SKM-1 treated with dmso at 0.1 percent for 144 hours (cell line): Measurements from ENCODE around the gene LPAR6.

Experiments
- DNase-seq: peaks from one replicate; lab custom pipeline; 2025; ENCODE audit not compliant: unreplicated experiment; lab: John Stamatoyannopoulos, UW

The LPAR6 gene

GRCh38 chr13:48415516-48415915 lies 2.6 kb upstream of the LPAR6 start:
- no peak for DNase-seq

DNA sequence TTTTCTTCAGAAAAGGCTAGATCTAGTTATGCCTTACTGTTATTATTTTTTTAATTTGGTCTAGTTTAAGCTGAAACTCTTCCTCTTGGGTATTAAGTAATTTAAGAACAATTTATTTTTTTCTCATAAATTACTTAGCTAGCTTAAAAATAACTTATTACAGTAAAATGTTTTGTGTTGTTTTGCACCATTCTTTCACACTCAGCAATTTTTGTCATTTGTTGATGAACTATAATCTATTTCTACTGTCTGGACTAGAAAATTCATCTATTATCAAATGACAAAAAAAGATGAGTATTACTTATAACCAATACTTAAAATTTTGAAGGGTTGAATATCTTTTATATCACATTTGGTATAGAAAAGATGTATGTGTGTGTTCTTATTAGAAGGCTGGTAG lies 1.6 kb upstream of the LPAR6 start:
- no peak for DNase-seq

DNA sequence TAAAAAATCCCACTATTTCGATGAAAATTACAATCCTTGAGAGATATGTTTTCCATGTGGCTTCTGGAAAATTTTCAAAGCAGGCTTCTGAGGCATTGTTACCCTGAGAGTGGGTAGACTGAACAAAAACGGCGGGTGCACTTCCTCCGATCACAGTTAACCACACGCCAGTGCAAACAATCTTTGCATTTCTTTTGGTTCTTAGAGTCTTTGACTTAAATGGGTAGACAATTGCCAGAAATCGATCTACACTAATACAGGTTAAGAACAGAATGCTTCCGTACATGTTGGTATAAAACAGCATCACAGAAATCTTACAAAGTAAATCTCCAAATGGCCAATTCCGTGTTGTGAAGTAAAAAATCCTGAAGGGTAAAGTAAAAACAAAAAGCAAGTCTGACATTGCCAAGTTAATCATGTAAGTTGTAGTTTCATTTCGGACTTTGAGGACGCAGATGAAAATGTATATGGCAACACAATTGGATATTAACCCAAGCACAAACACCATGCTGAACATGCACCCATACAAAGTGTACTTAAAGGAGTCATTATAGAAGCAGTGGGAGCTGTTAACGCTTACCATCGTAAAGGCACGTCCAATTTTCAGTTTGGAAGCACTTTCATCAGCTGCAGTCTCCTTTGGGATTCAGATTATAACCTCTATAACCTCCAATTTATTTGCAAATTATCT lies 927 bp downstream of the LPAR6 start:
- DNase-seq = no peak

DNA sequence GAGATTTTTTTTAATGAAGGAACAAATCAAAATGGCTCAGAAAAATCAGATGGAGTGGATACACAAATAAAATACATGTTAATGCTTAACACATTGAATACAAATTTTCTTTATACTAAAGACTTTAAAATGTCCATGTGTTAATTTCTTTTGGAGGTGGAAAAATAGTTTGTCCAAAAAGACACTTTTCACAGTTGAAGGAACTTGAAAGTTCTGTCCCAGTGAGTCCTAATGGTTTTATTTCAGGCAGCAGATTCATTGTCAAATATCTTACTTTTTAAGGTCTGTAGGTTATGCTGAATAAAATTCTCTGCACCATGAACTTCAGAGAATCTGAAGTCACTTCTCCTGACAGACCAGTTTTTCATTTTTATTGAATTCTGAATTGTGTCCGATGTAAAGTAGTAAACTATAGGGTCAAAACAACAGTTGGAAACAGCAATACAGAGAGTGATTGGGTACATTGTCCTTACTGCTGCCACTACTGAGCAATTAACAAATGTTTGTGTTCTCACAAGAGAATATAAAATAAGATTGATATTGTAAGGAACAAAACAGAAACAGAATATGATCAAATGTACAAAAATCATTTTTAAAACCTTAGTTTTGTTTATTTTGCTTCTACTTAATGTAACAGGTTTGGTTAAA lies 1.6 kb downstream of the LPAR6 start:
- DNase-seq = no peak

DNA sequence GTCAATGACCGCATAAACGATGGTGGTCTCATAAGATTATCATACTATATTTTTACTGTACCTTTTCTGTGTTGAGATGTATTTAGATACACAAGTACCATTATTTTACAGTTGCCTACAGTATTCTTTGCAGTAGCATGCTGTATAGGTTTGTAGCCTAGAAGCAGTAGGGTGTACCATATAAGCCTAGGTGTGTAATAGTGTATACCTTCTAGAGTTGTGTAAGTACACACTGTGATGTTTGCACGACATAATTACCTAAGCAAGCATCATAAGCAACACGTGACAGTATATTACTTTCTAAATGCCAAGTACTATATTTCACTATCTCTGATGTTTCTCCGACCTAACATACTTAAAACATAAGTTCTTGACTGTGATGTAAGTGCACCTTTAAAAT lies 2.7 kb downstream of the LPAR6 start:
- DNase-seq = no peak

DNA sequence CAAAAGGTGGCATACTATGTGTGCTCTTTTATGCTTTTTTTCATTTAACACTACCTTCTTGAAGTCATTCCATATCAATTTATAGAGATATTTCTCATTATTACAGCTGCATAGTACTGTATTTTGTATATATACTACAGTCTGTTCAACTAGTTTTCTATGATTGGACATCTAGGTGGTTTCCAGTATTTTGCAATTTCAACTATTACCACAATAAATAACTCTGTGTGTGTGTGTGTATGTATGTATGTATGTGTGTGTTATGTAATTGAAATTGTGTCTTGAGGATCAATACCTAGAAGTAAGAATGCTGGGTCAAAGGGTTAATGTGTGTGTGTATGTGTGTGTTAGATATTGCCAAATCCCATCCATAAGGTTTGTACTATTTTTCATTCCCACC lies 7.0 kb downstream of the LPAR6 start:
- no peak for DNase-seq

DNA sequence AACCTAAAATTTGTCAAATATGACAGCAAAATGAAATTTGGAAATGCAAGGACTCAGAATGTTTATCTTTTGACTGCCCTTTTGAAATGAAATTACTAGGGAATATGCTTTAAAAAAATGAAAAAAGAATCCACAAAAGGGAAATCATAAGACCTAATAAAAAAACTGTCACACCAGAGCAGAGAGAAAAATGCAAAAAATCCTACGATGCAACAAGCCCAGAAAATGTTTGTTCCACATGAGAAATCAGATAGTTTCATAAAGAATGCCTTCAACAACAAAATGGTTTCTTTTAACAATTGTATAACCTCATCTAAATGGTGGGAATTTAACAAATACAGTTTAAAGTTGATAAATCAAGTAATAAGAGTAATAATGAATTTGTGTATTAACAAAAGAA lies 8.0 kb downstream of the LPAR6 start:
- DNase-seq = no peak

DNA sequence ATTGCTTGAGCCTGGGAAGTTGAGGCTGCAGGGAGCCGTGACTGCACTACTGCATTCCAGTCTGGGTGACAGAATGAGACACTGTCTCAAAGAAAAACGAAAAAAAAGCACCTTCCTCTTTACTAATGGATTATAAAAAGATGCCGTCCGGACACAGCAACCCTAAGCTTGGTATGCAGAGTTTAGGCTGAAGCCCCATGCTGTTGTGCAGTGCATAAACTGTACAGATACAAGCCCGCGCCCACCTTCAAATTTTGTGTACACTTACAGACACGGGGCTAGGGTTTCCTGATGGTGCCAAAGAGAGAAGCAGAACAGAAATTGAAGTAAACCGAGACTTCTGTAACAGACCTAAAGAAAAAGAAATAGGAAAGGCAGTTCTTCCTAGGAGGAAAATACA lies 9.0 kb downstream of the LPAR6 start:
- DNase-seq = no peak

- DNase-seq = no peak
These were observed 9.7 kb downstream of the LPAR6 start for GRCh38 chr13:48403151-48403631.

DNA sequence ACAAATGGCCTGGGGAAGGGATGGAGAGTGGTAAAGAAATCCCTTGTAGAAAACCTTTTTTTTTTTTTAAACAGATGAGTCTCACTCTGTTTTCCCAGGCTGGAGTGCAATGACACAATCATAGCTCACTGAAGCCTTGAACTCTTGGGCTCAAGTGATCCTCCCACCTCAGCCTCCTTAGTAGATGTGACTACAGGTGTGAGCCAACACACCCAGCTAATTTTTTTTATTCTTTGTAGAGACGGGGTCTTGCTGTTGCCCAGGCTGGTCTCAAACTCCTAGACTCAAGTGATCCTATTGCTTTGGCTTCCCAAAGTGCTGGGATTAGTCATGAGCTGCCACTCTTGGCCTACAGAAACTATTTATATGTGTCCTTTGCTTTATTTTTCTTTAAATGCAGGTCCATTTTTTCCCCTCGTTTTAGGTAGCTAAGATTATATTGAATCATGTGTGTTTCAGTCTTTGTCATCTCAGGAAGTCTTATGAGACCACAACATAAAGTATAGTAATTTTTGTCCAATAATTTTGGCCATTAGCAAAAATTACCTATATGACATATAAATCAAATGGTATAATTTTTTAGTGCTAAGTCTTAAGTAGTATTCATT lies 10.5 kb downstream of the LPAR6 start:
- no peak for DNase-seq

DNA sequence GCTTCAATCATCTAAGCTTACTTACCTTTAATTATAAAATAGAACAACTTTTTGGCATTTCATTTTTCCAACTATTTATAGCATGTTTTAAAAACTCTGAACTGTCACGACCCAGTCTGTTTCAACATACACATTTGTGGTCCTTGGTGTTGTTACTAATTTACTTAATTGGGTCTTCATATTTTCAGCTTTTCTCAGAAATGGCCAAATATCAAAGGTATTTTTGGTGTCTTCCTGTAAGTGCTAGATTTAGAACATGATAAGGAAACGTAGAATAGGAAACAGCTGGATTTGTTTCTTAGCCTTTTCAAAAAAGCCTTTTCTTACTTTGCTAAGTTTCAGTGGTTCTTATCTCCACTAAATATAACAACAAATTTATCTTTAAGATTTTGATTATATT lies 11.4 kb downstream of the LPAR6 start:
- DNase-seq = no peak

DNA sequence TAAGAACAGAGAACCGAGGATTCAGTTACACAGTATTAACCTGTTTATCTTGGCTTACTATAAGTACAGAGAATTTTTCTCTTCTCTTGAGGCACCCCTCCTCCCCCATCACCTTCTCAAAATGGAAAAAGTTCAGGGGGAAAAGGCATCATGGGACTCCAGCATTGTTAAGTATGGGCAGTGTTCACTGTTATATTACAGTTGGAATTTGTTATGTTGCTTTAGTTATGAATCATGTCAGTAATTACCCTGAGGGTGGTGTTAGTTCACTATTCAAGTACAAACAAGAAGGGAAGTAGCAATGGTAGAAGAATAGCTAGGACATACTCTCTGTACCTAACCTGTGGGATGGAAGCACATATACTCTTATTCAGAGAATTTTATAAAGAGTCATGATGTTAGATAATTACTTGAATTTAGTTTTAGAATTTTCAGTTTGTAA lies 12.0 kb downstream of the LPAR6 start:
- no peak for DNase-seq

DNA sequence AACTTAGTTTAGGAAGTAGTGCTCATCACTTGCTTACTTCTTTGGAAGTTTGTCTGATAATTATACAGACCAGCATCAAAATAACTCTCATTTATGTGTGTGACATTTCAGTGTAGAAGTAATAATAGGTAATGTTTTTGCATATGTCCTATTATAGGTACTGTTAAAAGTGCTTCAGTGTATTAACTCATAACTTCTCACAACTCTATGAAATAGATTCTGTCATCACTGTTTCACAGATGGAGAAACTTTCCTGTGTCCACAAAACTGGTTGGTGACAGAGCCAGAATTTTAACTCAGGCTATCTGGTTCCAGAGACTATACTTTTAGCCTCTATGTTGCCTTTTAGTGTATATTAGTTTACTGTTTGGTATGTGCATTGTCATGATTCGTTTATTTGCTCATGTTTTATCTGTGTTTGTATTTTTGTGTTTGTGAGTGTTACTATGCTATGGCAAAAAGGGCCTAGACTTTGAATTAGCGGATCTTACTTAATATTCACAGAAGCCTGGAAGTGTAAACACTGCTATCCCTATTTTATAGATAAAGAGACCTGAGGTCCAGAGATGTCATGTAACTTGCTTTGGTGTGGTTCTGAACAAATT lies 12.7 kb downstream of the LPAR6 start:
- DNase-seq = no peak

DNA sequence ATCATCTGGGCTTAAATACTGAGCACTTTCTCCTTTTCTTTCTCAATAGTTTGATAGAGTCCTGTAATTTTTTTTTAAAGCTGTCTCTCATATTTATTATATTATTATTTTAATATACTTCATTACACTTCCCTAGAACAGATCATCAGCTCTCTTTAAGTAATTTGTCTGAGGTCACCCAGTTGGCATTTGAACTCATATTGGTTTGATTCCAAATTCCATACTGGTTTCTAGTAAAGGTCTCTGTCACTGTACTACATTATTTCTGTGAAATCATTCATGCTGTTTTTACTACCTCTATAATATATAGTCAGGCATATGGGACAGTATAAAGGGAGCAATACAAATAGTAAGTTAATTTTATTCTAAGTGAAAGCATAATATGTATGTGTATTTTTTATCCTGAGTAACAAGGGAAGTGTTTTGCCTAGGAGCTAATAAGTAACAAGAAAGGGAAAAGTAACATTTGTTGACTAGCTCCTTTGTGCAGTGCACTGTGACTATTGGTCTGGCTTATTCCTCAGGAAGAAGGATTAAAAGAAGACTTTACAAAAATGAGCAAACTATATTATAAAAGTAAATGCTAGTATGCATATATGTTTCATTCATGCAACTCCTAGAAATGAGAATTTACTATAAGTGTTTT lies 14.3 kb downstream of the LPAR6 start:
- DNase-seq = no peak

DNA sequence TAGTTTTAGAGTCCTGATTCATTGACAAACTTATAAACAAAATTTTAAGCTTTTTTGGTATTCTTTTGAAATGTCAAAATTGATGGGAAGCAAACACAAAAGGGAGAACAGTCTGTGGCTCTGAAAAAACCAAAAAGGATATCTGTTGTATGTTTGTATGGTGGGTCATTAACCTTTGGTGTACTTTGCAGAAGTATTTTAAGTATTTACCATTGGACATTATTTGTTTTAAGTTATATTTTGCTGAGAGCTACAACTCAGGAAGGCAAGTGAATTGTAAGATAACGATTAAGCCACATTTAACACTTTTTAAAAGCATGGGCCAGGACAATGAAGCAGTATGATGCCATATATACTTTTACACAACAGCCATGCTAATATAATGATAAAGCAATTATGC lies 15.2 kb downstream of the LPAR6 start:
- no peak for DNase-seq

- no peak for DNase-seq
These were observed 19.2 kb downstream of the LPAR6 start for GRCh38 chr13:48393698-48394085.

- DNase-seq = no peak
These were observed 19.7 kb downstream of the LPAR6 start for GRCh38 chr13:48393030-48393697.

GRCh38 chr13:48391257-48391656 lies 21.7 kb downstream of the LPAR6 start:
- no peak for DNase-seq

- DNase-seq = no peak
These were observed 26.1 kb downstream of the LPAR6 start for GRCh38 chr13:48386816-48387215.

- no peak for DNase-seq
These were observed 29.5 kb downstream of the LPAR6 start for GRCh38 chr13:48383384-48383783.

- no peak for DNase-seq
These were observed 32.3 kb downstream of the LPAR6 start for GRCh38 chr13:48380581-48380980.
